Measurements from ENCODE around the gene PIK3C3.

Gene PIK3C3

GRCh38 chr18:42113529-42114191 is 158.6 kb downstream of the PIK3C3 start:
- Histone ChIP-seq H3K9me3 (ENCODE audit: control insufficient read depth in 2 of 2, low read length in 2 of 2) (no peaks in the 10 kb centered on the region), H3K4me3 (ENCODE audit: low read length in 2 of 2) (no peak overlapping the region), H3K4me1 (ENCODE audit: control insufficient read depth, insufficient read depth, low read length) (peaks cover 5% of the 10 kb centered on the region), H3K27ac (ENCODE audit: low read length) (peak overlapping the region; percentile 8), H3K9ac (ENCODE audit: low read length in 2 of 2) (peak overlapping the region in 1 of 2 donors; percentile 55), H3K36me3 (ENCODE audit: control insufficient read depth in 2 of 2, insufficient read depth in 2 of 2, low read length in 2 of 2) (no peaks in the 10 kb centered on the region), H3K27me3 (ENCODE audit: control insufficient read depth in 1 of 2, insufficient read depth in 2 of 2, low read length in 2 of 2) (no peaks in the 10 kb centered on the region)

GRCh38 chr18:42114310-42114943 is 159.4 kb downstream of the PIK3C3 start:
- Histone ChIP-seq H3K9me3 (ENCODE audit: control insufficient read depth in 2 of 2, low read length in 2 of 2) (no peaks in the 10 kb centered on the region), H3K36me3 (ENCODE audit: control insufficient read depth in 2 of 2, insufficient read depth in 2 of 2, low read length in 2 of 2) (no peaks in the 10 kb centered on the region), H3K27ac (ENCODE audit: low read length) (peak overlapping the region; percentile 8), H3K4me1 (ENCODE audit: control insufficient read depth, insufficient read depth, low read length) (peaks cover 5% of the 10 kb centered on the region), H3K27me3 (ENCODE audit: control insufficient read depth in 1 of 2, insufficient read depth in 2 of 2, low read length in 2 of 2) (no peaks in the 10 kb centered on the region), H3K9ac (ENCODE audit: low read length in 2 of 2) (peak overlapping the region; percentile 20 to 55), H3K4me3 (ENCODE audit: low read length in 2 of 2) (peak overlapping the region in 1 of 2 donors; percentile 23)

- Histone ChIP-seq H3K4me1 (ENCODE audit: control insufficient read depth, insufficient read depth, low read length) (no peaks in the 10 kb centered on the region), H3K27ac (ENCODE audit: low read length) (no peak overlapping the region), H3K4me3 (ENCODE audit: low read length in 2 of 2) (no peak overlapping the region), H3K36me3 (ENCODE audit: control insufficient read depth in 2 of 2, insufficient read depth in 2 of 2, low read length in 2 of 2) (no peaks in the 10 kb centered on the region), H3K9ac (ENCODE audit: low read length in 2 of 2) (no peak overlapping the region), H3K9me3 (ENCODE audit: control insufficient read depth in 2 of 2, low read length in 2 of 2) (peaks cover 0 to 3% of the 10 kb centered on the region in 2 donors), H3K27me3 (ENCODE audit: control insufficient read depth in 1 of 2, insufficient read depth in 2 of 2, low read length in 2 of 2) (no peaks in the 10 kb centered on the region)
Measured at GRCh38 chr18:42126586-42126985, 171.6 kb downstream of the PIK3C3 start.

DNA sequence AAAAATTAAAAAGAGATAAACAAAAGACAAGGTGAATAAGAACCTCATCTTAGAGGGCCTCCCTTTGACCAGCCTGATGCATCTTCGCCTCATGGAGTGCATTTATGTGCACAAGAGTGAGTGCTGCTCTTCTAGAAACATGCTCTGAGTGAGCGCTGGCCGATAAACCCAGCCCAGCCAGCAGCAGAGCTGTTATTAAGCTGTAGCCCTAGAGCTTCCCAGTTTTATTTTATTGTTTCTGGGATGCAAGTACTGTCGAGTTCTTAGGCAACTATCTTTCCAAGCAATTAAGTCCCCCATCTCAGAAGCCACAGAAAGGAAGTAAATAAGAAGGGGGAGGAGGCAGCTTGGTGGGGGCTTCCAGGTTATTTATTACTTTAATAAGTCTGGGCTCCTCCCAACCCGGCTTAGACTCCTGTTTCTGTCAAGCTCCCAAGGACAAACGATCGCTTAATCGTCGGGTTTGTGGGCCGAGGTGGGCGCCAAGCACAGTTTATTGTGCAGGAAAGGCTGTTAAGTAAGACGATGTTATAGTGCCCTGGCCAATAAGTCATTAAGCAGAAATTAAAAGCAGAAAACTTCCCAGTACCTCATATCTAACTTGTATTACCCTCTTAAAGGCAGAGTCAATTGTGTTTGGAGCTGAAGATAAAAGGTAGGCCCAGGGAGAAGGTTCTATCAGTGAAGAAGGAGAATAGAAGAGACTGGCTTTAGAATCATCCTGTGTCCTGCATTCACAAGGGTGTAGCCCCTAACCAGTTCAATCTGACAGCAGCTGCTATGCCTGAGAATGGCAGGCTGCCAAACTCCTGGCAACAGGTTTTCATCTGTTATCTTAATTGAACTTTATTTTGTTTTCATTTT is 176.3 kb downstream of the PIK3C3 start:
- Histone ChIP-seq H3K27me3 (ENCODE audit: control insufficient read depth in 1 of 2, insufficient read depth in 2 of 2, low read length in 2 of 2) (no peaks in the 10 kb centered on the region), H3K9me3 (ENCODE audit: control insufficient read depth in 2 of 2, low read length in 2 of 2) (peaks cover 0 to 3% of the 10 kb centered on the region in 2 donors), H3K9ac (ENCODE audit: low read length in 2 of 2) (no peak overlapping the region), H3K36me3 (ENCODE audit: control insufficient read depth in 2 of 2, insufficient read depth in 2 of 2, low read length in 2 of 2) (no peaks in the 10 kb centered on the region), H3K4me1 (ENCODE audit: control insufficient read depth, insufficient read depth, low read length) (no peaks in the 10 kb centered on the region), H3K27ac (ENCODE audit: low read length) (no peak overlapping the region), H3K4me3 (ENCODE audit: low read length in 2 of 2) (no peak overlapping the region)

GRCh38 chr18:42131930-42132244 is 176.9 kb downstream of the PIK3C3 start:
- Histone ChIP-seq H3K9me3 (ENCODE audit: control insufficient read depth in 2 of 2, low read length in 2 of 2) (peaks cover 0 to 3% of the 10 kb centered on the region in 2 donors), H3K9ac (ENCODE audit: low read length in 2 of 2) (no peak overlapping the region), H3K27me3 (ENCODE audit: control insufficient read depth in 1 of 2, insufficient read depth in 2 of 2, low read length in 2 of 2) (no peaks in the 10 kb centered on the region), H3K27ac (ENCODE audit: low read length) (no peak overlapping the region), H3K4me3 (ENCODE audit: low read length in 2 of 2) (no peak overlapping the region), H3K36me3 (ENCODE audit: control insufficient read depth in 2 of 2, insufficient read depth in 2 of 2, low read length in 2 of 2) (no peaks in the 10 kb centered on the region), H3K4me1 (ENCODE audit: control insufficient read depth, insufficient read depth, low read length) (no peaks in the 10 kb centered on the region)

Measured in stomach smooth muscle (tissue), 2 donors.